ENCODE data around the gene DNMT3B. TPM values are rescaled to one million over a fixed set of nuclear protein-coding genes. Genes with fewer than 3 reads are reported as not detected.

The DNMT3B gene
- total RNA-seq, result 0.37 and 1.3 TPM in 2 replicates

GRCh38 chr20:32761831-32762753, at the start of gene DNMT3B:
Gene DNMT3B, plus strand, starts transcription at chr20:32762385. Its CDS starts 17,939 bp downstream, at chr20:32780324.

DNA sequence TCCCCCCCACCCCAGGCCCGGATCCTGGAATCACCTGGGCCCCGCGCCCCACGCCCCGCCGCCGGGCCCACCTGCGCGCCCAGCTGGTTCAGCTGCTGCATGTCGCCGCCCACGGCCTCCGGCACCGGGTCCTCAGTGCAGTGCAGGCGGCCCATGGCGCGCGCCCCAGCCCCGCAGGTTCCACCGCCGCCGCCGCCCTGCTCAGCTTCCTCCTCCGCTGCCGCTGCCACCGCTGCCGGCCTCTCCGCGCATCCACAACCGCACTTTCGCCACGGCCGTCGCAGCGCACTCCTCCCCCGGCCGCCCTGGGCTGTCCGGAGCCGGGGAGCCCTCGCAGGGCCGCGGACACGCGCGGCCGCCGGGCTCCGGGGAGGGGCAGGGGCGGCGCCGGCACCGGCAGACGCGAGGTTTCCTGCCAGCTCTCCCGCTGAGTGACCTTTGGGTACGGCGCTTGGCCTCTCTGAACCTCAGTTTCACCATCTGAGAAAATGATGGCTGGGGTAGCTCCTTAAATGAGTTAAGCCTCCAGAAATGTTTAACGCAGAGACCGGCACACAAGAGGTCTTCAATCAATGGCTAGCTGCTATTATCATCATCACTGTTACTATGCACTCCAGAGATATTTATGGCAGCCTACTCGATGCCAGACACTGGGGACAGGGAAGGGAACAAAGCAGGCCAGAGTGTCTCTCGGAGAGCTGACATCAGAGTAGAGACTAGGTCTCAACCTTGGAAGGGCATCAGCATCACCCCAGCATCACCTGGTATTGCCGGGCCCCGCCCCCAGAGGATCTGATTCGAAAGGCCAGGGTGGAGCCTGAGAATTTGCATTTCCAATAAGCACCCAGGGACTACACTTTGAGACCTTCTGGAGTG, 18.7 kb upstream of the DNMT3B start, which contains the start of gene COMMD7:
COMMD7 (minus strand) TSS at position 231 of the 876 bp plus-strand sequence; CDS start at position 155, 76 bp downstream.

Other genes starting within 250 kb of the DNMT3B start
- gene NOL4L, start 177.1 kb upstream of the DNMT3B start, total RNA-seq, result 5.2 and 5.5 TPM in 2 replicates
- not detected in 2 replicates for gene C20orf203, start 88.4 kb upstream of the DNMT3B start, total RNA-seq
- gene COMMD7, start 18.9 kb upstream of the DNMT3B start, total RNA-seq, result 10.7 and 11.8 TPM in 2 replicates
- 38.9 and 42.3 TPM in 2 replicates for gene MAPRE1, start 57.6 kb downstream of the DNMT3B start, total RNA-seq
- gene EFCAB8, start 96.5 kb downstream of the DNMT3B start, total RNA-seq, result not detected in 2 replicates
- gene SUN5, start 242.0 kb downstream of the DNMT3B start, total RNA-seq, result not detected in 2 replicates
- not detected in 2 replicates for gene BPIFB2, start 245.3 kb downstream of the DNMT3B start, total RNA-seq